ENCODE data around the gene CHCHD3. TPM values are rescaled to one million over a fixed set of nuclear protein-coding genes. Genes with fewer than 3 reads are reported as not detected.

Gene CHCHD3
- total RNA-seq, 4 donors from 2014 or later = 27.9 to 39.0 (median 34.5) TPM

DNA sequence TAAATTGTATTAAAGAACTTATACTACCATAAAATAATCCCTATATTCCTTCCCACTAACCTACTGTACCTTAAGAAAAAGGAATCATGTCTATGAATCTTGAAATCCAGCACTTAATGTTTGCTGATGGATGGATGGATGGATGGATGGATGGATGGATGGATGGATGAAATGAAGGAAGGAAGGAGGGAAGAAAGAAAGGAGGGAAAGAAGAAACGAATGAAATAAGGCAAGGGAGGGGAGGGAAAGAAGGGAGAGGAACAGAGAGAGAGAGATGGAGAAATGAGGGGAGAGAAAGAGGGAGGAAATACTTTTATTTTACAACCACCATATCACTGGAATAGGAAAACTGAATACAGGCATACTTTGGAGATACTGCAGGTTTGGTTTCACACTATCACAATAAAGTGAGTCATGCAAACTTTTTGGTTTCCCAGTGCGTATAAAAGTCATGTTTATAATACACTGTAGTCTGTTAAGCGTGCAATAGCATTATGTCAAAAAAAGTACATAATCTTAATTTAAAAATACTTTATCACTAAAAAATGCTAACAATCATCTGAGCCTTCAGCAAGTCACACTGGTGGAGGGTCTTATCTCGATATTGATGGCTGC is 219.8 kb downstream of the CHCHD3 start:
- no peak overlapping the region for H3K4me3 ChIP-seq (ENCODE audit: low read depth, poor library complexity, severe bottlenecking)
- intact Hi-C loops (cut with DNase I; ENCODE audit: low total_unique reads) = no loop called here
- no peak for DNase-seq (ENCODE audit: low spot score in 2 of 2)
- 92 to 93% methylated on average over 4 of the region's 4 CpGs for WGBS, 2 donors
- no peak for TF ChIP-seq POLR2A (IDR thresholded peaks at IDR 0.05)
- no peak for TF ChIP-seq CTCF (IDR thresholded peaks at IDR 0.05)

- DNase-seq (ENCODE audit: low spot score in 2 of 2) = no peak
These were observed 220.5 kb downstream of the CHCHD3 start for GRCh38 chr7:132861424-132861823.

GRCh38 chr7:132859199-132859598 is 222.7 kb downstream of the CHCHD3 start:
- H3K4me3 ChIP-seq (ENCODE audit: low read depth, poor library complexity, severe bottlenecking) = no peak overlapping the region
- TF ChIP-seq POLR2A (IDR thresholded peaks at IDR 0.05) (no peak), CTCF (IDR thresholded peaks at IDR 0.05) (no peak)
- intact Hi-C loops (cut with DNase I; ENCODE audit: low total_unique reads) = no loop called here
- 50 to 65% methylated on average over 1 of the region's 1 CpG for WGBS, 2 donors
- DNase-seq (ENCODE audit: low spot score in 2 of 2) = no peak

More at GRCh38 chr7:132861424-132861823, 220.5 kb downstream of the CHCHD3 start:
- WGBS, 2 donors = 85 to 91% methylated on average over 3 of the region's 3 CpGs
- TF ChIP-seq POLR2A (IDR thresholded peaks at IDR 0.05) (no peak), CTCF (IDR thresholded peaks at IDR 0.05) (no peak)
- intact Hi-C loops (cut with DNase I; ENCODE audit: low total_unique reads) = no loop called here
- H3K4me3 ChIP-seq (ENCODE audit: low read depth, poor library complexity, severe bottlenecking) = no peak overlapping the region

GRCh38 chr7:132858760-132859159 is 223.1 kb downstream of the CHCHD3 start:
- intact Hi-C loops (cut with DNase I; ENCODE audit: low total_unique reads) = no loop called here
- DNase-seq (ENCODE audit: low spot score in 2 of 2) = no peak
- 94% methylated on average over 4 of the region's 4 CpGs for WGBS, 2 donors
- TF ChIP-seq CTCF (IDR thresholded peaks at IDR 0.05) (no peak), POLR2A (IDR thresholded peaks at IDR 0.05) (no peak)
- no peak overlapping the region for H3K4me3 ChIP-seq (ENCODE audit: low read depth, poor library complexity, severe bottlenecking)

- WGBS, 2 donors = 84 to 88% methylated on average over 2 of the region's 2 CpGs
- no peak for DNase-seq (ENCODE audit: low spot score in 2 of 2)
- intact Hi-C loops (cut with DNase I; ENCODE audit: low total_unique reads) = no loop called here
- TF ChIP-seq CTCF (IDR thresholded peaks at IDR 0.05) (no peak), POLR2A (IDR thresholded peaks at IDR 0.05) (no peak)
- H3K4me3 ChIP-seq (ENCODE audit: low read depth, poor library complexity, severe bottlenecking) = no peak overlapping the region
These were observed 223.6 kb downstream of the CHCHD3 start for GRCh38 chr7:132858251-132858650.

DNA sequence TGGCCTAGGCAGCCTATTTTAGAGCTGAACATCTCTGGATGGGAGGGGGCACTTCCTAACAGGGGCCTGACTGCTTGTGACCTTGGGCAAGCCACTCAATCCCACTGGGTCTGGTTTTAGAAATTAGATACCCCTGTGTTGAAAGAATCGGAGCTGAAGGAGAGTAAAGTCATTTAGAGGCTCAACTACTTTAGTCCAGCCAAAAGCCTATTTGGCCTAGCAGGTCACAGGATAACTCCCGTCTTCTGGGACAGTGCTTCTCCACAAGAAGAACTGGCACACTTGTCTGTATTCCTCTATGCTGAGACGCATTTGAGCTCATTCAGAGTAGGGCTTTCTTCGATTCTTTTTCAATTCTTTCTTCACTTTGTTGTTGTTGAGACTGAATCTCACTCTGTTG is 224.2 kb downstream of the CHCHD3 start:
- TF ChIP-seq CTCF (IDR thresholded peaks at IDR 0.05) (no peak), POLR2A (IDR thresholded peaks at IDR 0.05) (no peak)
- DNase-seq (ENCODE audit: low spot score in 2 of 2) = no peak
- no peak overlapping the region for H3K4me3 ChIP-seq (ENCODE audit: low read depth, poor library complexity, severe bottlenecking)
- 93 to 95% methylated on average over 4 of the region's 4 CpGs for WGBS, 2 donors
- intact Hi-C loops (cut with DNase I; ENCODE audit: low total_unique reads) = no loop called here

All from lower leg skin (tissue), 4 donors.